Measurements from ENCODE around the gene OR6X1. TPM values are rescaled to one million over a fixed set of nuclear protein-coding genes. Genes with fewer than 3 reads are reported as not detected.

Gene OR6X1
- total RNA-seq, 1 experiment from 2014 or later = not detected

DNA sequence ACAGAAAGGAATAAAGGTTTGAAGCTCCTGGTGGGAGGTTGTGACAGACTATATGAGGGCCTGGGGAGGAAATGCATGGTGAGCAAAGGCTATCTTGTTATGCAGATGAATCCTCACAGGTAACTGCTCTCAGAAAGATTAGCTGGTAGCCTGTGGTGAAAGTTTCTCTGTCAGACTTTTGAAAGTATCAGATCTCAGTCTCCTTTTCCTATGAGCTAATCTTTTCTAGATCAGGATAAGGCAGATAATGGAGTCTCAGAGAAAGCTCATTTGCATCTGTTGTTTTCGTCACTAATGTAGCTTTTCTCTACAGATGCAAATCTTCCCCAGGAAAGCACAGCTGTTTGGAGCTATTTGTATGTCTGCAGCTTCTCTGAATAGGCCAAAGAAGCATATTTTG lies 21.0 kb upstream of the OR6X1 start:
- no peaks in the 10 kb centered on the region for H3K27me3 ChIP-seq (replicated peaks; ENCODE audit: insufficient read depth, low read depth, low read length, poor library complexity)
- H3K4me1 ChIP-seq (ENCODE audit: insufficient read depth, low read length, poor library complexity, severe bottlenecking) = no peaks in the 10 kb centered on the region
- H3K9me3 ChIP-seq (ENCODE audit: low read depth, low read length, poor library complexity, severe bottlenecking) = no peaks in the 10 kb centered on the region
- POLR2A ChIA-PET (ENCODE audit: low non-redundant PET) = no interaction called here
- intact Hi-C loops (cut with micrococcal nuclease; ENCODE audit: unreplicated experiment) = no loop called here
- H3K27ac ChIP-seq (ENCODE audit: low read depth, low read length, poor library complexity, severe bottlenecking) = no peak overlapping the region
- no peak for TF ChIP-seq EZH2 (IDR thresholded peaks at IDR 0.05; ENCODE audit: borderline replicate concordance, low read depth, low read length, poor library complexity, severe bottlenecking)
- TF ChIP-seq, protein P1, sequence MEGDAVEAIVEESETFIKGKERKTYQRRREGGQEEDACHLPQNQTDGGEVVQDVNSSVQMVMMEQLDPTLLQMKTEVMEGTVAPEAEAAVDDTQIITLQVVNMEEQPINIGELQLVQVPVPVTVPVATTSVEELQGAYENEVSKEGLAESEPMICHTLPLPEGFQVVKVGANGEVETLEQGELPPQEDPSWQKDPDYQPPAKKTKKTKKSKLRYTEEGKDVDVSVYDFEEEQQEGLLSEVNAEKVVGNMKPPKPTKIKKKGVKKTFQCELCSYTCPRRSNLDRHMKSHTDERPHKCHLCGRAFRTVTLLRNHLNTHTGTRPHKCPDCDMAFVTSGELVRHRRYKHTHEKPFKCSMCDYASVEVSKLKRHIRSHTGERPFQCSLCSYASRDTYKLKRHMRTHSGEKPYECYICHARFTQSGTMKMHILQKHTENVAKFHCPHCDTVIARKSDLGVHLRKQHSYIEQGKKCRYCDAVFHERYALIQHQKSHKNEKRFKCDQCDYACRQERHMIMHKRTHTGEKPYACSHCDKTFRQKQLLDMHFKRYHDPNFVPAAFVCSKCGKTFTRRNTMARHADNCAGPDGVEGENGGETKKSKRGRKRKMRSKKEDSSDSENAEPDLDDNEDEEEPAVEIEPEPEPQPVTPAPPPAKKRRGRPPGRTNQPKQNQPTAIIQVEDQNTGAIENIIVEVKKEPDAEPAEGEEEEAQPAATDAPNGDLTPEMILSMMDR (conservative IDR thresholded peaks at IDR 0.05; ENCODE audit: low read depth, low read length) = no peak
- no peak overlapping the region for H3K4me3 ChIP-seq (ENCODE audit: low read depth, low read length, poor library complexity, severe bottlenecking)
- DNase-seq (ENCODE audit: low spot score) = no peak
- CTCF ChIA-PET = no interaction called here
- BruUV-seq (replicated peaks) = no TSS peak
- no peaks in the 10 kb centered on the region for H3K36me3 ChIP-seq (ENCODE audit: insufficient read depth, low read length, poor library complexity, severe bottlenecking)

DNA sequence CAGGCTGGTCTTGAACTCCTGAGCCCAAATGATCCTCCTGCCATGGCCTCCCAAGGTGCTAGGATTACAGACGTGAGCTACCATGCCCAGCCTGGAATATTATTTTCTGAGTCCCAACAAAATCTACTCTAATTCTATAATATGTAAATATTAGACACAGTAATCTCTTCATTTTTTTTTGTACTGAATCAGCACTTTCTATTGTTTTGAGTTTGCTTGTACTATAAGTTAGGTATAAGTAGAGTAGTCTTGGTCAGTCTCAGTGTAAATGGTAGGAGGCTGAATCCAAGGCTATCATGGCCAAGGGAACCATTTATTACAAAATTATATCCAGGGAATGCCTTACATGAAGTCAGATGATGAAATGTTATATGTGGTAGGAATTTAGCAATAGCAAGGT lies 19.6 kb upstream of the OR6X1 start:
- Histone ChIP-seq H3K27ac (ENCODE audit: low read depth, low read length, poor library complexity, severe bottlenecking) (no peak overlapping the region), H3K9me3 (ENCODE audit: low read depth, low read length, poor library complexity, severe bottlenecking) (no peaks in the 10 kb centered on the region), H3K4me3 (ENCODE audit: low read depth, low read length, poor library complexity, severe bottlenecking) (no peak overlapping the region), H3K36me3 (ENCODE audit: insufficient read depth, low read length, poor library complexity, severe bottlenecking) (no peaks in the 10 kb centered on the region), H3K4me1 (ENCODE audit: insufficient read depth, low read length, poor library complexity, severe bottlenecking) (no peaks in the 10 kb centered on the region), H3K27me3 (replicated peaks; ENCODE audit: insufficient read depth, low read depth, low read length, poor library complexity) (no peaks in the 10 kb centered on the region)
- no peak for DNase-seq (ENCODE audit: low spot score)
- no peak for TF ChIP-seq EZH2 (IDR thresholded peaks at IDR 0.05; ENCODE audit: borderline replicate concordance, low read depth, low read length, poor library complexity, severe bottlenecking)
- TF ChIP-seq, protein P1 (conservative IDR thresholded peaks at IDR 0.05; ENCODE audit: low read depth, low read length) = no peak
- ChIA-PET POLR2A (ENCODE audit: low non-redundant PET) (no interaction called here), CTCF (no interaction called here)
- no TSS peak for BruUV-seq (replicated peaks)
- intact Hi-C loops (cut with micrococcal nuclease; ENCODE audit: unreplicated experiment) = no loop called here

DNA sequence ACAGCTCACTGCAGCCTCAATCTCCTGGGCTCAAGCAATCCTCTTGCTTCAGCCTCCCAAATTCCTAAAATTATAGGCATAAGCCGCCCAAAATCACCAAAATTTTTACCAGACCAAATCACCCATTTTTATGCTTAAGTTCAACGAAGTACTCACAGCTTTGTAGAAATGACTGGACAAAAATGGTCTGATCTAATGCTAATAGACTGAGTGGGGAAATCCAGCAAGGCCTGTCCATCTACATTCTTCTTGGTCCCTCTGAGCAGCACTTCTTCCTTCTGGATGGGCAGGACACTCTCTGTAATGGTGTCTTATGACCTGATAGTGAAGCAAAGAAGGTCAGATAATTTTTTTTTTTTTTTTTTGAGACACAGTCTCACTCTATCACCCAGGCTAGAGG lies 18.7 kb upstream of the OR6X1 start:
- intact Hi-C loops (cut with micrococcal nuclease; ENCODE audit: unreplicated experiment) = no loop called here

More for the DNA sequence above, 18.7 kb upstream of the OR6X1 start:
- H3K9me3 ChIP-seq (ENCODE audit: low read depth, low read length, poor library complexity, severe bottlenecking) = no peaks in the 10 kb centered on the region
- no peak for DNase-seq (ENCODE audit: low spot score)
- no peaks in the 10 kb centered on the region for H3K36me3 ChIP-seq (ENCODE audit: insufficient read depth, low read length, poor library complexity, severe bottlenecking)
- TF ChIP-seq EZH2 (IDR thresholded peaks at IDR 0.05; ENCODE audit: borderline replicate concordance, low read depth, low read length, poor library complexity, severe bottlenecking) = no peak
- TF ChIP-seq, protein P1 (conservative IDR thresholded peaks at IDR 0.05; ENCODE audit: low read depth, low read length) = no peak
- no peak overlapping the region for H3K27ac ChIP-seq (ENCODE audit: low read depth, low read length, poor library complexity, severe bottlenecking)
- no peaks in the 10 kb centered on the region for H3K27me3 ChIP-seq (replicated peaks; ENCODE audit: insufficient read depth, low read depth, low read length, poor library complexity)
- BruUV-seq (replicated peaks) = no TSS peak
- ChIA-PET CTCF (no interaction called here), POLR2A (ENCODE audit: low non-redundant PET) (no interaction called here)
- H3K4me1 ChIP-seq (ENCODE audit: insufficient read depth, low read length, poor library complexity, severe bottlenecking) = no peaks in the 10 kb centered on the region
- no peak overlapping the region for H3K4me3 ChIP-seq (ENCODE audit: low read depth, low read length, poor library complexity, severe bottlenecking)

Data from A673 (cell line).